ENCODE results near the gene TEX22.

TEX22 gene

GRCh38 chr14:105444859-105445258 lies 46.5 kb downstream of the TEX22 start:
- DNase-seq: no peak

- no peak for DNase-seq
These were observed 47.0 kb downstream of the TEX22 start for GRCh38 chr14:105445290-105445689.

- DNase-seq: no peak
These were observed 47.8 kb downstream of the TEX22 start for GRCh38 chr14:105445901-105446845.

GRCh38 chr14:105446971-105447370 lies 48.6 kb downstream of the TEX22 start:
- DNase-seq: no peak

- no peak for DNase-seq
These were observed 49.6 kb downstream of the TEX22 start for GRCh38 chr14:105447651-105448640.

- no peak for DNase-seq
These were observed 50.4 kb downstream of the TEX22 start for GRCh38 chr14:105448706-105449111.

GRCh38 chr14:105449276-105450122 lies 51.2 kb downstream of the TEX22 start:
- no peak for DNase-seq

- no peak for DNase-seq
These were observed 51.8 kb downstream of the TEX22 start for GRCh38 chr14:105450123-105450505.

- no peak for DNase-seq
These were observed 52.8 kb downstream of the TEX22 start for GRCh38 chr14:105450864-105451720.

GRCh38 chr14:105452963-105453362 lies 54.6 kb downstream of the TEX22 start:
- DNase-seq: no peak

- no peak for DNase-seq
These were observed 55.5 kb downstream of the TEX22 start for GRCh38 chr14:105453847-105454246.

- DNase-seq: no peak
These were observed 56.8 kb downstream of the TEX22 start for GRCh38 chr14:105455086-105455640.

GRCh38 chr14:105455766-105456660 lies 57.7 kb downstream of the TEX22 start:
- no peak for DNase-seq

GRCh38 chr14:105456736-105457617 lies 58.6 kb downstream of the TEX22 start:
- no peak for DNase-seq

- DNase-seq: no peak
These were observed 59.7 kb downstream of the TEX22 start for GRCh38 chr14:105458010-105458409.

- DNase-seq: no peak
These were observed 60.2 kb downstream of the TEX22 start for GRCh38 chr14:105458571-105458970.

- no peak for DNase-seq
These were observed 61.8 kb downstream of the TEX22 start for GRCh38 chr14:105460116-105460515.

GRCh38 chr14:105460616-105461015 lies 62.3 kb downstream of the TEX22 start:
- no peak for DNase-seq

- DNase-seq: no peak
These were observed 63.6 kb downstream of the TEX22 start for GRCh38 chr14:105461903-105462302.
